Stomach (tissue), 4 donors: Measurements from ENCODE around the gene DDX27.

Source experiments
- EP300 ChIP-seq: sonication (generic); formaldehyde crosslinking; IDR thresholded peaks from one replicate; pipeline ENCODE4 v1.6.1; 2017; ENCODE audit warnings: antibody characterized with exemption
- POLR2A ChIP-seq, 4 donors: fragments of 450-650 bp; IDR thresholded peaks; one replicate each; pipeline ENCODE4 v1.6.1; 2016; ENCODE audit warnings: antibody characterized with exemption in 4 of 4, control low read depth in 2 of 4, mild to moderate bottlenecking in 1 of 4, moderate library complexity in 1 of 4
- POLR2AphosphoS5 ChIP-seq, 3 donors: sonication (generic); formaldehyde crosslinking; IDR thresholded peaks; one replicate each; pipeline ENCODE4 v1.6.1; 2016; ENCODE audit warnings: antibody characterized with exemption in 3 of 3
- TF ChIP-seq, protein P1 (sequence below), 7 experiments: fragments of 450-650 bp in 4 of 7; fragments of 200-600 bp in 3 of 7; sonication (generic) in 3 of 7; IDR thresholded peaks; one replicate each; pipeline ENCODE4 v1.5.1; 2016 to 2019; ENCODE audit warnings: antibody characterized with exemption in 7 of 7, control low read depth in 2 of 7, mild to moderate bottlenecking in 1 of 7

DNA sequence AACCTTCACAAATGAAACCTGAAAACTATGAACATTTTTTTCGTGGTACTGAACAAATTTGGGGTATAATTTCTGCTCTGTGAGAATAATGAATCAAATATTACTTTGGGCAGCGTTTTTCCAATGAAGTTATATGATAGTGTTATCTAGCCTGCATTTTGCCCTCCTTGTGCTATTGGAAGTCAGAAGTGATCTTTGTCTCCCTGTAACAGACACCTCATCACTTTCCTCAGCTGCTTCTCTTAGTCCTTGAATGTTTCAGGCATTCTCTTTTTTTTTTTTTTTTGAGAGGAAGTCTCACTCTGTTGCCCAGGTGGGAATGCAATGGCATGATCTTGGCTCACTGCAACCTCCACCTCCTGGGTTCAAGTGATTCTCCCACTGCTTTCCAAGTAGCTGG, 10.2 kb downstream of the DDX27 start:
- no peak for TF ChIP-seq POLR2A (IDR thresholded peaks at IDR 0.05)
- TF ChIP-seq, protein P1, sequence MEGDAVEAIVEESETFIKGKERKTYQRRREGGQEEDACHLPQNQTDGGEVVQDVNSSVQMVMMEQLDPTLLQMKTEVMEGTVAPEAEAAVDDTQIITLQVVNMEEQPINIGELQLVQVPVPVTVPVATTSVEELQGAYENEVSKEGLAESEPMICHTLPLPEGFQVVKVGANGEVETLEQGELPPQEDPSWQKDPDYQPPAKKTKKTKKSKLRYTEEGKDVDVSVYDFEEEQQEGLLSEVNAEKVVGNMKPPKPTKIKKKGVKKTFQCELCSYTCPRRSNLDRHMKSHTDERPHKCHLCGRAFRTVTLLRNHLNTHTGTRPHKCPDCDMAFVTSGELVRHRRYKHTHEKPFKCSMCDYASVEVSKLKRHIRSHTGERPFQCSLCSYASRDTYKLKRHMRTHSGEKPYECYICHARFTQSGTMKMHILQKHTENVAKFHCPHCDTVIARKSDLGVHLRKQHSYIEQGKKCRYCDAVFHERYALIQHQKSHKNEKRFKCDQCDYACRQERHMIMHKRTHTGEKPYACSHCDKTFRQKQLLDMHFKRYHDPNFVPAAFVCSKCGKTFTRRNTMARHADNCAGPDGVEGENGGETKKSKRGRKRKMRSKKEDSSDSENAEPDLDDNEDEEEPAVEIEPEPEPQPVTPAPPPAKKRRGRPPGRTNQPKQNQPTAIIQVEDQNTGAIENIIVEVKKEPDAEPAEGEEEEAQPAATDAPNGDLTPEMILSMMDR (IDR thresholded peaks at IDR 0.05) = no peak
- TF ChIP-seq EP300 = no peak
- no peak for TF ChIP-seq POLR2AphosphoS5 (IDR thresholded peaks at IDR 0.05)
